ENCODE data around the gene KCTD7.
"Not testable (repeated sequence)": the region's sequence is repeated elsewhere in the genome, so short reads cannot be mapped to it uniquely, and the experiment has no call there.

The KCTD7 gene

GRCh38 chr7:66619341-66619948 is 9.2 kb upstream of the KCTD7 start:
- DNase-seq: not testable (repeated sequence)

GRCh38 chr7:66626331-66626934 is 2.2 kb upstream of the KCTD7 start:
- no peak for DNase-seq

- no peak for DNase-seq
Measured at GRCh38 chr7:66627151-66627681, 1.5 kb upstream of the KCTD7 start.

GRCh38 chr7:66627881-66628360 is 760 bp upstream of the KCTD7 start:
- no peak for DNase-seq

GRCh38 chr7:66629222-66630062 is 761 bp downstream of the KCTD7 start:
- DNase-seq: no peak

- DNase-seq: no peak
Measured at GRCh38 chr7:66630531-66630930, 1.9 kb downstream of the KCTD7 start.

- DNase-seq: no peak
Measured at GRCh38 chr7:66631471-66631870, 2.8 kb downstream of the KCTD7 start.

GRCh38 chr7:66634816-66635215 is 6.1 kb downstream of the KCTD7 start:
- no peak for DNase-seq

GRCh38 chr7:66635322-66635981 is 6.8 kb downstream of the KCTD7 start:
- DNase-seq: not testable (repeated sequence)

GRCh38 chr7:66635982-66636546 is 7.4 kb downstream of the KCTD7 start:
- not testable (repeated sequence) for DNase-seq

- no peak for DNase-seq
Measured at GRCh38 chr7:66638309-66639099, 9.8 kb downstream of the KCTD7 start.

GRCh38 chr7:66639773-66640172 is 11.1 kb downstream of the KCTD7 start:
- DNase-seq: no peak

- DNase-seq: no peak
Measured at GRCh38 chr7:66640802-66641525, 12.3 kb downstream of the KCTD7 start.

- DNase-seq: no peak
Measured at GRCh38 chr7:66641526-66641871, 12.8 kb downstream of the KCTD7 start.

- DNase-seq: no peak
Measured at GRCh38 chr7:66642186-66642585, 13.5 kb downstream of the KCTD7 start.

- DNase-seq: no peak
Measured at GRCh38 chr7:66642932-66643331, 14.3 kb downstream of the KCTD7 start.

GRCh38 chr7:66643395-66643794 is 14.7 kb downstream of the KCTD7 start:
- no peak for DNase-seq

- not testable (repeated sequence) for DNase-seq
Measured at GRCh38 chr7:66651026-66651425, 22.3 kb downstream of the KCTD7 start.

GRCh38 chr7:66653719-66654274 is 25.1 kb downstream of the KCTD7 start:
- not testable (repeated sequence) for DNase-seq

- DNase-seq: peak; percentile 66
Measured at GRCh38 chr7:66654275-66655112, 25.8 kb downstream of the KCTD7 start.
